Thyroid gland (tissue), 4 donors: Measurements from ENCODE around the gene ZNF750. TPM values are rescaled to one million over a fixed set of nuclear protein-coding genes. Genes with fewer than 3 reads are reported as not detected.

Source experiments
- DNase-seq, 2 donors: peaks; one replicate each; pipeline ENCODE4 v3.0.0-alpha.2; 2019
- H3K27ac ChIP-seq, 3 donors: fragments of 200-600 bp; sonication (generic); 1 replicate in 2 of 3; 2 replicates in 1 of 3; pipeline ENCODE4 v1.5.1; 2016 to 2019; ENCODE audit warnings: mild to moderate bottlenecking in 1 of 3, moderate library complexity in 1 of 3
- H3K27me3 ChIP-seq: fragments of 200-600 bp; sonication (generic); one replicate; pipeline ENCODE4 v1.5.1; 2019
- H3K36me3 ChIP-seq, 2 donors: fragments of 200-600 bp; sonication (generic); one replicate each; pipeline ENCODE4 v1.5.1; 2016 to 2019
- H3K4me1 ChIP-seq, 2 donors: fragments of 200-600 bp; sonication (generic); one replicate each; pipeline ENCODE4 v1.5.1; 2017 to 2019
- H3K4me3 ChIP-seq, 3 donors: fragments of 200-600 bp; sonication (generic); replicated peaks in 1 of 3; 1 replicate in 2 of 3; 2 replicates in 1 of 3; pipeline ENCODE4 v1.5.1; 2016; ENCODE audit warnings: mild to moderate bottlenecking in 1 of 3
- H3K9me3 ChIP-seq: fragments of 200-600 bp; sonication (generic); one replicate; pipeline ENCODE4 v1.5.1; 2017
- CTCF ChIP-seq, 6 experiments: fragments of 200-600 bp in 3 of 6; fragments of 450-650 bp in 3 of 6; sonication (generic) in 3 of 6; IDR thresholded peaks; one replicate each; pipeline ENCODE4 v1.5.1; 2016 to 2019; ENCODE audit warnings: antibody characterized with exemption in 6 of 6, mild to moderate bottlenecking in 2 of 6, inconsistent platforms in 1 of 6, moderate library complexity in 1 of 6
- POLR2A ChIP-seq, 2 donors: fragments of 450-650 bp; IDR thresholded peaks; one replicate each; pipeline ENCODE4 v1.6.1; 2017; ENCODE audit warnings: antibody characterized with exemption in 2 of 2, mild to moderate bottlenecking in 2 of 2, moderate library complexity in 1 of 2
- WGBS, 2 donors: methylation state at CpG; one replicate each; pipeline ENCODE4 v1.1.5; 2017; 5-methylcytosine and 5-hydroxymethylcytosine counted together
- intact Hi-C: fragments of 100-400 bp; cut with DNase I; formaldehyde crosslinking; loops from one replicate; pipeline ENCODE4 v1.15.1; 2023
- total RNA-seq, 4 donors: library from RNA; depleted of rRNA; stranded (reverse); fragments of >200 nt; gene quantifications; one replicate each; pipeline ENCODE4 v1.2.3, GENCODE V29; 2016

ZNF750 gene
- total RNA-seq, 4 donors from 2014 or later, result 3.0 to 6.0 (median 4.5) TPM

- 95 to 97% methylated on average over 7 to 13 of the region's 13 CpGs for WGBS, 2 donors
- intact Hi-C loops, result no loop called here
- no peaks in the 10 kb centered on the region for H3K4me1 ChIP-seq
- no peak for DNase-seq
- no peak for TF ChIP-seq CTCF (IDR thresholded peaks at IDR 0.05)
- no peak for TF ChIP-seq POLR2A (IDR thresholded peaks at IDR 0.05)
- no peaks in the 10 kb centered on the region for H3K9me3 ChIP-seq
- H3K36me3 ChIP-seq, result no peaks in the 10 kb centered on the region
- H3K4me3 ChIP-seq, result no peak overlapping the region
- H3K27me3 ChIP-seq, result no peaks in the 10 kb centered on the region
- H3K27ac ChIP-seq, result no peak overlapping the region
These were observed 49.4 kb downstream of the ZNF750 start for GRCh38 chr17:82790391-82790790.

GRCh38 chr17:82789806-82790205 lies 50.0 kb downstream of the ZNF750 start:
- no peak for TF ChIP-seq POLR2A (IDR thresholded peaks at IDR 0.05)
- TF ChIP-seq CTCF (IDR thresholded peaks at IDR 0.05), result no peak
- H3K27ac ChIP-seq, result no peak overlapping the region
- H3K36me3 ChIP-seq, result no peaks in the 10 kb centered on the region
- H3K27me3 ChIP-seq, result no peaks in the 10 kb centered on the region
- H3K4me3 ChIP-seq, result no peak overlapping the region
- no peak for DNase-seq
- no peaks in the 10 kb centered on the region for H3K4me1 ChIP-seq
- no peaks in the 10 kb centered on the region for H3K9me3 ChIP-seq
- WGBS, 2 donors, result 96 to 98% methylated on average over 18 of the region's 18 CpGs
- intact Hi-C loops, result no loop called here

GRCh38 chr17:82789051-82789592 lies 50.7 kb downstream of the ZNF750 start:
- TF ChIP-seq POLR2A (IDR thresholded peaks at IDR 0.05), result no peak
- no peak for TF ChIP-seq CTCF (IDR thresholded peaks at IDR 0.05)
- no peaks in the 10 kb centered on the region for H3K9me3 ChIP-seq
- intact Hi-C loops, result no loop called here
- no peaks in the 10 kb centered on the region for H3K4me1 ChIP-seq
- H3K36me3 ChIP-seq, result no peaks in the 10 kb centered on the region
- no peak overlapping the region for H3K27ac ChIP-seq
- no peak for DNase-seq
- no peak overlapping the region for H3K4me3 ChIP-seq
- 93 to 97% methylated on average over 15 to 19 of the region's 19 CpGs for whole genome bisulfite sequencing, 2 donors
- no peaks in the 10 kb centered on the region for H3K27me3 ChIP-seq

- TF ChIP-seq CTCF (IDR thresholded peaks at IDR 0.05), result no peak
- TF ChIP-seq POLR2A (IDR thresholded peaks at IDR 0.05), result no peak
- Histone ChIP-seq H3K36me3 (peaks cover 0 to 2% of the 10 kb centered on the region in 2 donors), H3K4me1 (no peaks in the 10 kb centered on the region), H3K4me3 (no peak overlapping the region), H3K27me3 (no peaks in the 10 kb centered on the region), H3K9me3 (no peaks in the 10 kb centered on the region), H3K27ac (no peak overlapping the region)
- intact Hi-C loops, result no loop called here
- WGBS, 2 donors, result 84 to 87% methylated on average over 17 to 18 of the region's 18 CpGs
- DNase-seq, result peak in 1 of 2 donors; percentile 19
These were observed 51.4 kb downstream of the ZNF750 start for GRCh38 chr17:82788206-82789001.
